CD4-positive, alpha-beta T cell (primary cell): Measurements from ENCODE around the gene FOXRED1. TPM values are rescaled to one million over a fixed set of nuclear protein-coding genes. Genes with fewer than 3 reads are reported as not detected.

ENCODE experiments used
- ATAC-seq: fragments of 200-7000 bp; cut with Tn5 transposase; one replicate; pipeline ENCODE4 v1.10.0; 2022; ENCODE audit warnings: mild to moderate bottlenecking; ENCODE audit not compliant: poor library complexity
- CTCF ChIA-PET: fragments of 350-600 bp; sonication (Branson Sonifier 250); formaldehyde crosslinking; loops from one replicate; lab custom pipeline; 2021; ENCODE audit warnings: antibody characterized with exemption, inconsistent platforms; lab: Charles Lee
- POLR2A ChIA-PET: fragments of 350-600 bp; sonication (Branson Sonifier 250); formaldehyde crosslinking; loops from one replicate; lab custom pipeline; 2021; ENCODE audit warnings: antibody characterized with exemption, inconsistent platforms; lab: Charles Lee
- DNase-seq, 14 experiments: peaks; one replicate each; pipeline ENCODE4 v3.0.0-alpha.2; 2013 to 2020; ENCODE audit warnings: mixed read lengths in 2 of 14
- H3K27ac ChIP-seq, 2 donors: one replicate each; pipeline versions ENCODE4 v1.5.1 to v1.7.0; 2013; ENCODE audit warnings: low read length in 2 of 2, low read depth in 1 of 2, mild to moderate bottlenecking in 1 of 2
- H3K27me3 ChIP-seq, 2 experiments: 1 replicate in 1 of 2; 2 replicates in 1 of 2; pipeline versions ENCODE4 v1.6.1 to v1.7.0; 2013; ENCODE audit warnings: low read length in 2 of 2, control low read depth in 1 of 2, mild to moderate bottlenecking in 1 of 2, moderate library complexity in 1 of 2; ENCODE audit not compliant: insufficient read depth in 2 of 2, control insufficient read depth in 1 of 2
- H3K36me3 ChIP-seq: one replicate; pipeline ENCODE4 v1.6.1; 2013; ENCODE audit warnings: low read length, control low read depth; ENCODE audit not compliant: insufficient read depth
- H3K4me1 ChIP-seq: one replicate; pipeline ENCODE4 v1.6.1; 2013; ENCODE audit warnings: low read length, control low read depth; ENCODE audit not compliant: insufficient read depth
- H3K4me3 ChIP-seq: one replicate; pipeline ENCODE4 v1.5.1; 2013; ENCODE audit warnings: mild to moderate bottlenecking, low read length, moderate library complexity
- H3K9me3 ChIP-seq, 2 experiments: 1 replicate in 1 of 2; 2 replicates in 1 of 2; pipeline versions ENCODE4 v1.6.1 to v1.7.0; 2013; ENCODE audit warnings: low read length in 2 of 2, mild to moderate bottlenecking in 2 of 2, control low read depth in 1 of 2, moderate library complexity in 1 of 2; ENCODE audit not compliant: control insufficient read depth in 1 of 2, insufficient read depth in 1 of 2
- H3K27ac Mint-ChIP-seq: one replicate; pipeline ENCODE4 v1.8.0; 2020; ENCODE audit warnings: mixed read lengths
- H3K27me3 Mint-ChIP-seq: one replicate; pipeline ENCODE4 v1.8.0; 2021; ENCODE audit warnings: mixed read lengths
- H3K36me3 Mint-ChIP-seq: one replicate; pipeline ENCODE4 v1.8.0; 2021; ENCODE audit warnings: low read depth, mixed read lengths
- H3K4me1 Mint-ChIP-seq: one replicate; pipeline ENCODE4 v1.8.0; 2021; ENCODE audit warnings: low read depth, mixed read lengths
- H3K4me3 Mint-ChIP-seq: one replicate; pipeline ENCODE4 v1.8.0; 2020; ENCODE audit warnings: mild to moderate bottlenecking, mixed read lengths
- H3K9me3 Mint-ChIP-seq: one replicate; pipeline ENCODE4 v1.8.0; 2020; ENCODE audit warnings: mixed read lengths
- intact Hi-C, 2 experiments: fragments of 100-400 bp; cut with DNase I in 1 of 2; cut with micrococcal nuclease in 1 of 2; formaldehyde crosslinking; loops; one replicate each; pipeline versions ENCODE4 v1.15.1 to v1.9.0; 2023 to 2025; cut with DNase I, micrococcal nuclease
- total RNA-seq, 174 experiments: library from RNA in 2 of 174; stranded (reverse) in 2 of 174; gene quantifications; one replicate each; pipeline ENCODE4 v1.2.3 and lab custom pipeline; 2021 to 2026
- TF ChIP-seq, protein P1 (sequence below): fragments of 200-600 bp; IDR thresholded peaks from one replicate; pipeline ENCODE4 v1.8.0; 2022; ENCODE audit warnings: antibody characterized with exemption, mild to moderate bottlenecking

The FOXRED1 gene
- total RNA-seq, 2 experiments from 2014 or later: 25.3 to 29.0 TPM

DNA sequence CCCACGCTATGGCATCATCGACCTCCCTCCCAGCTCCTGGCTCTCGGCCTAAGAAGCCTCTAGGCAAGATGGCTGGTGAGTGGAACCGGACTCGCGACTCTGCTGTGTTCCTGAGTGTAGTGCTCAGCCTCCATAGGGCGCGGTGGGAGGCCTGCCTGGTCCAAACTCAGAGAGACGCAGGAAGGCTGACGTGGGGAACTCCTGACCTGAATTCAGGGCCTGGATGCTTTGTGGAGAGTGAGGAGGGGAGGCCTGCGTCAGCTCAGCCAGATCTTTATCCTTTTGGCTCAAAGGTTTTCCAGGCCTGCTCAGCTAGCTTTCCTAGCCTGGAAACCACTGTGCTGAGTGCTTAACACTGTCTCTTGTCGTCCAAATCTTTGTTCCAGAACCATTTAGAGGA lies 21.9 kb downstream of the FOXRED1 start:
- H3K36me3 ChIP-seq: peaks cover 57% of the 10 kb centered on the region
- CTCF ChIA-PET: no interaction called here
- Mint-ChIP-seq H3K27ac (no peak overlapping the region), H3K27me3 (no peaks in the 10 kb centered on the region), H3K4me1 (peaks cover 10% of the 10 kb centered on the region), H3K4me3 (no peak overlapping the region), H3K9me3 (no peaks in the 10 kb centered on the region), H3K36me3 (peaks cover 58% of the 10 kb centered on the region)
- H3K27ac ChIP-seq: no peak overlapping the region
- no peaks in the 10 kb centered on the region for H3K4me1 ChIP-seq
- no peak for DNase-seq
- no peak for ATAC-seq
- no peak overlapping the region for H3K4me3 ChIP-seq
- H3K27me3 ChIP-seq: no peaks in the 10 kb centered on the region
- no peaks in the 10 kb centered on the region for H3K9me3 ChIP-seq
- TF ChIP-seq, protein P1, sequence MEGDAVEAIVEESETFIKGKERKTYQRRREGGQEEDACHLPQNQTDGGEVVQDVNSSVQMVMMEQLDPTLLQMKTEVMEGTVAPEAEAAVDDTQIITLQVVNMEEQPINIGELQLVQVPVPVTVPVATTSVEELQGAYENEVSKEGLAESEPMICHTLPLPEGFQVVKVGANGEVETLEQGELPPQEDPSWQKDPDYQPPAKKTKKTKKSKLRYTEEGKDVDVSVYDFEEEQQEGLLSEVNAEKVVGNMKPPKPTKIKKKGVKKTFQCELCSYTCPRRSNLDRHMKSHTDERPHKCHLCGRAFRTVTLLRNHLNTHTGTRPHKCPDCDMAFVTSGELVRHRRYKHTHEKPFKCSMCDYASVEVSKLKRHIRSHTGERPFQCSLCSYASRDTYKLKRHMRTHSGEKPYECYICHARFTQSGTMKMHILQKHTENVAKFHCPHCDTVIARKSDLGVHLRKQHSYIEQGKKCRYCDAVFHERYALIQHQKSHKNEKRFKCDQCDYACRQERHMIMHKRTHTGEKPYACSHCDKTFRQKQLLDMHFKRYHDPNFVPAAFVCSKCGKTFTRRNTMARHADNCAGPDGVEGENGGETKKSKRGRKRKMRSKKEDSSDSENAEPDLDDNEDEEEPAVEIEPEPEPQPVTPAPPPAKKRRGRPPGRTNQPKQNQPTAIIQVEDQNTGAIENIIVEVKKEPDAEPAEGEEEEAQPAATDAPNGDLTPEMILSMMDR: no peak
- intact Hi-C loops: no loop called here
- POLR2A ChIA-PET: interaction anchor here (0.9 kb wide), 1 partner anchor 13 kb away, joined by 4 read pairs; the partner anchor contains the start of gene DCPS

DNA sequence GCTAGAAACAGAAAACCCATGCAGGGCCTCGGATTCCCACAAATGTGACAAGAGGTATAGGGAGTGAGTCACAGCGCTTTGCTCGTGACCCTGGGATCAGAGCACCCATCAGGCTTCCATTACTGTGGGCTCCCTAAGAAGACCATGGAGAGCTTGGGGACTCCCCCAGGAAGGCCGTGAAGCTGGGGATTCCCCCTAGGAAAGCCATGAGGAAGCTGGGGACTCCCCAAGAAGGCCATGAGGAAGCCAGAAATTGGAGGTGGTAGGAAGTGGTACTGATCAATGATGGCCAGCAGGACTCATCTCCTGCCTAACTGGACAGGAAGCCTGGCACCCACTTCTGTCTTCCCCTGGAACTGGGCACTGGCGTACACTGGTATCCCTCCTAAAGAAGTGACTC lies 24.8 kb downstream of the FOXRED1 start:
- Histone ChIP-seq H3K36me3 (peaks cover 58% of the 10 kb centered on the region), H3K4me3 (no peak overlapping the region), H3K4me1 (no peaks in the 10 kb centered on the region), H3K27ac (no peak overlapping the region), H3K27me3 (no peaks in the 10 kb centered on the region), H3K9me3 (no peaks in the 10 kb centered on the region)
- CTCF ChIA-PET: interaction anchor here (1.0 to 1.6 kb wide), 2 partner anchors 17 to 23 kb away, joined by 3 read pairs; no protein-coding TSS in a partner anchor
- Mint-ChIP-seq H3K27me3 (no peaks in the 10 kb centered on the region), H3K36me3 (peaks cover 68% of the 10 kb centered on the region), H3K27ac (no peak overlapping the region), H3K9me3 (no peaks in the 10 kb centered on the region), H3K4me3 (no peak overlapping the region), H3K4me1 (peaks cover 10% of the 10 kb centered on the region)
- TF ChIP-seq, protein P1: no peak
- POLR2A ChIA-PET: no interaction called here
- ATAC-seq (no peak), DNase-seq (no peak)
- intact Hi-C loops: no loop called here

DNA sequence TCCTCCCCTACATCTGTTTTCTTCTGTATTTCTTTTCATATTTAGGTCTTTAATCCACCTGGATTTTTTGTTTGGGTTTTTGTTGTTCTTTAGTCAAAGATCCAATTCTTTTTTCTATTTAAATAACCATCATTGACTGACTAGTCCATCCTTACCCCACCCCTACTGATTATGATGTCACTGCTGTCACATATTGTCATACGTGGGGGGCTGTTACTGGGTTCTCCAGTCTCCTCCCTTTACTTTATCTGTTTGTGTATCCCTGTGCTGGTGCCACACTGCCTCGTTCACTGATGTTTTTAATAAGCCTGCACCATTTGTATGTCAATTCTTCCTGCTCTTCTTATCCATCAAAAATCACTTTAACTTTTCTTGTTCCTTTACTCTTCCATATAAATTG lies 28.1 kb downstream of the FOXRED1 start:
- Histone ChIP-seq H3K27ac (no peak overlapping the region), H3K9me3 (no peaks in the 10 kb centered on the region), H3K4me1 (no peaks in the 10 kb centered on the region), H3K36me3 (peaks cover 33% of the 10 kb centered on the region), H3K27me3 (no peaks in the 10 kb centered on the region), H3K4me3 (no peak overlapping the region)
- Mint-ChIP-seq H3K4me1 (peaks cover 10% of the 10 kb centered on the region), H3K9me3 (no peaks in the 10 kb centered on the region), H3K4me3 (no peak overlapping the region), H3K36me3 (peaks cover 47% of the 10 kb centered on the region), H3K27ac (no peak overlapping the region), H3K27me3 (no peaks in the 10 kb centered on the region)
- ChIA-PET CTCF (no interaction called here), POLR2A (no interaction called here)
- TF ChIP-seq, protein P1: no peak
- ATAC-seq (no peak), DNase-seq (no peak)
- intact Hi-C loops: no loop called here
